Neural cell (in vitro differentiated cells): ENCODE data around the gene JADE2. TPM values are rescaled to one million over a fixed set of nuclear protein-coding genes. Genes with fewer than 3 reads are reported as not detected.

Experiments used
- H2AFZ ChIP-seq: fragments of 200-600, 300-800 bp; sonication (generic), shearing (Covaris generic); 2 replicates; pipeline ENCODE4 v1.6.0; 2014; ENCODE audit warnings: low read depth, mild to moderate bottlenecking, antibody characterized with exemption, low read length, moderate library complexity
- H3F3A ChIP-seq: fragments of 200-600 bp; shearing (Covaris generic); 2 replicates; pipeline ENCODE4 v1.6.1; 2016; ENCODE audit warnings: mild to moderate bottlenecking, moderate library complexity, mixed read lengths, antibody characterized with exemption, low read length; ENCODE audit not compliant: insufficient read depth, poor library complexity, severe bottlenecking
- H3K27ac ChIP-seq: fragments of 200-600, 300-800 bp; sonication (generic), shearing (Covaris generic); 2 replicates; pipeline ENCODE4 v1.5.1; 2014; ENCODE audit warnings: mild to moderate bottlenecking, low read length, moderate library complexity
- H3K27me3 ChIP-seq: fragments of 300-800, 200-600 bp; sonication (generic), shearing (Covaris generic); 2 replicates; pipeline ENCODE4 v1.6.0; 2014; ENCODE audit warnings: mild to moderate bottlenecking, low read depth, low read length, moderate library complexity; ENCODE audit not compliant: insufficient read depth
- H3K36me3 ChIP-seq: fragments of 300-800, 200-600 bp; sonication (generic), shearing (Covaris generic); 2 replicates; pipeline ENCODE4 v1.5.1; 2014; ENCODE audit warnings: mild to moderate bottlenecking, antibody characterized with exemption, low read length, moderate library complexity; ENCODE audit not compliant: insufficient read depth
- H3K4me2 ChIP-seq: fragments of 300-800, 200-600 bp; sonication (generic), shearing (Covaris generic); 2 replicates; pipeline ENCODE4 v1.6.0; 2014; ENCODE audit warnings: mild to moderate bottlenecking, low read length
- H3K4me3 ChIP-seq: fragments of 300-800, 200-600 bp; sonication (generic), shearing (Covaris generic); 2 replicates; pipeline ENCODE4 v1.5.1; 2014; ENCODE audit warnings: mild to moderate bottlenecking, low read length, moderate library complexity
- H3K79me2 ChIP-seq: fragments of 200-600 bp; shearing (Covaris generic); replicated peaks from 2 replicates; pipeline ENCODE4 v1.6.0; 2014; ENCODE audit warnings: mild to moderate bottlenecking, low read length, moderate library complexity; ENCODE audit not compliant: insufficient read depth
- H3K9ac ChIP-seq: fragments of 300-800, 200-600 bp; sonication (generic), shearing (Covaris generic); 2 replicates; pipeline ENCODE4 v1.6.1; 2016; ENCODE audit warnings: mild to moderate bottlenecking, low read length, mixed read lengths
- H3K9me2 ChIP-seq: fragments of 200-600 bp; shearing (Covaris generic); 2 replicates; pipeline ENCODE4 v1.6.1; 2016; ENCODE audit warnings: mild to moderate bottlenecking, low read length, mixed read lengths; ENCODE audit not compliant: insufficient read depth
- H3K9me3 ChIP-seq: fragments of 200-600, 300-800 bp; sonication (generic), shearing (Covaris generic); 2 replicates; pipeline ENCODE4 v1.6.1; 2016; ENCODE audit warnings: mild to moderate bottlenecking, mixed run types, low read length, moderate library complexity, mixed read lengths
- H4K20me1 ChIP-seq: fragments of 200-600 bp; shearing (Covaris generic); 2 replicates; pipeline ENCODE4 v1.6.1; 2016; ENCODE audit warnings: mild to moderate bottlenecking, mixed run types; ENCODE audit not compliant: insufficient read depth
- CTCF ChIP-seq: fragments of 450-650 bp; IDR thresholded peaks from 2 replicates; pipeline ENCODE4 v1.5.1; 2014; ENCODE audit warnings: antibody characterized with exemption, mild to moderate bottlenecking, moderate library complexity; ENCODE audit not compliant: poor library complexity, severe bottlenecking
- EP300 ChIP-seq: fragments of 450-650 bp; conservative IDR thresholded peaks from 2 replicates; pipeline ENCODE4 v1.6.1; 2014; ENCODE audit warnings: antibody characterized with exemption, mild to moderate bottlenecking, moderate library complexity; ENCODE audit not compliant: poor library complexity, severe bottlenecking
- EZH2 ChIP-seq: fragments of 200-600, 300-800 bp; shearing (Covaris generic), sonication (generic); IDR thresholded peaks from 2 replicates; pipeline ENCODE4 v1.6.1; 2014; ENCODE audit warnings: antibody characterized with exemption, low read length, borderline replicate concordance, mild to moderate bottlenecking; ENCODE audit not compliant: insufficient read depth, poor library complexity, severe bottlenecking
- MXI1 ChIP-seq: fragments of 450-650 bp; conservative IDR thresholded peaks from 2 replicates; pipeline ENCODE4 v1.6.1; 2014; ENCODE audit warnings: antibody characterized with exemption, mild to moderate bottlenecking; ENCODE audit not compliant: poor library complexity, severe bottlenecking
- RAD21 ChIP-seq: fragments of 450-650 bp; conservative IDR thresholded peaks from 2 replicates; pipeline ENCODE4 v1.6.1; 2014; ENCODE audit warnings: antibody characterized with exemption, mild to moderate bottlenecking, moderate library complexity
- REST ChIP-seq: IDR thresholded peaks from 2 replicates; pipeline ENCODE4 v1.6.1; 2012; ENCODE audit warnings: borderline replicate concordance
- SMC3 ChIP-seq: fragments of 450-650 bp; conservative IDR thresholded peaks from 2 replicates; pipeline ENCODE4 v1.6.1; 2014; ENCODE audit warnings: antibody characterized with exemption, mild to moderate bottlenecking, moderate library complexity; ENCODE audit not compliant: poor library complexity
- polyA plus RNA-seq: library from polyadenylated mRNA; depleted of rRNA; stranded (reverse); fragments of >200 nt; gene quantifications from 2 replicates; pipeline ENCODE4 v1.2.3, GENCODE V29; 2014

The JADE2 gene
- polyA plus RNA-seq, 1 donor from 2014 or later = 1.9 TPM

DNA sequence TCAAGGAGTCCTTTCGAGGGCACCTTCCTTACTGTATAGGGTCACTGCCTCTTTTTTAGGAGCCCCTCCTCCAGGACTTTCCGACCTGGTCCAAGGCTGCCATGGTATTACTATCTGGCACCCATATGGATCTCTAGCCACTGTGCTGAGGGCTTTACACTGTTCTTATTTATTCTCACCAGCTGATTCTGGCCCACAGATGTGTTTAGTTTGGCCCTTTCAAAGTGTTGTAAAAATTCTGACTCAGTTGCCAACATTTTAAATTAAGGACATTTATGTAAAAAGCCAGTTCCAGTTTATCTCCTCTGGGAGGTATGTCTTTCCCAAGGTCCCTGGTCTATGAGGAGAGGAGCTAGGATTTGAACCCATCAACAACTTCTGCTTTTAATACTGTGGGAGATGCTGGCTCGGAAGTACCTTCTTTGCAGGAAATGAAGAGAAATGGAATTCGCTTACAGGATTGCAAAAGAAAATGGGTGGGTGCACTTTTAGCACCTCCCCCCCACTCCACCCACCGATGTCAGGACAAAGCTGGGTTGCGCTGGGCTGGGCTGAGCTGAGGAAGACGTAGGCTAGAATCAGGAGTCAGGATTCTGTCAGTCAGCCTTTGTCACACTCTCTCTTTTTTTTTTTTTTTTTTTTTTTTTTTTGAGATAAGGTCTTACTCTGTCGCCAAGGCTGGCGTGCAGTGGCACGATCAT is 7.8 kb downstream of the JADE2 start:
- Histone ChIP-seq H3K36me3 (no peaks in the 10 kb centered on the region), H3K27ac (no peak overlapping the region), H3K9ac (no peak overlapping the region), H2AFZ (no peak overlapping the region), H3K9me3 (no peaks in the 10 kb centered on the region), H3F3A (no peaks in the 10 kb centered on the region), H3K4me3 (no peak overlapping the region), H3K4me2 (no peak overlapping the region), H3K27me3 (no peaks in the 10 kb centered on the region), H3K79me2 (no peaks in the 10 kb centered on the region), H4K20me1 (no peaks in the 10 kb centered on the region), H3K9me2 (no peaks in the 10 kb centered on the region)
- TF ChIP-seq MXI1 (no peak), EP300 (no peak)

DNA sequence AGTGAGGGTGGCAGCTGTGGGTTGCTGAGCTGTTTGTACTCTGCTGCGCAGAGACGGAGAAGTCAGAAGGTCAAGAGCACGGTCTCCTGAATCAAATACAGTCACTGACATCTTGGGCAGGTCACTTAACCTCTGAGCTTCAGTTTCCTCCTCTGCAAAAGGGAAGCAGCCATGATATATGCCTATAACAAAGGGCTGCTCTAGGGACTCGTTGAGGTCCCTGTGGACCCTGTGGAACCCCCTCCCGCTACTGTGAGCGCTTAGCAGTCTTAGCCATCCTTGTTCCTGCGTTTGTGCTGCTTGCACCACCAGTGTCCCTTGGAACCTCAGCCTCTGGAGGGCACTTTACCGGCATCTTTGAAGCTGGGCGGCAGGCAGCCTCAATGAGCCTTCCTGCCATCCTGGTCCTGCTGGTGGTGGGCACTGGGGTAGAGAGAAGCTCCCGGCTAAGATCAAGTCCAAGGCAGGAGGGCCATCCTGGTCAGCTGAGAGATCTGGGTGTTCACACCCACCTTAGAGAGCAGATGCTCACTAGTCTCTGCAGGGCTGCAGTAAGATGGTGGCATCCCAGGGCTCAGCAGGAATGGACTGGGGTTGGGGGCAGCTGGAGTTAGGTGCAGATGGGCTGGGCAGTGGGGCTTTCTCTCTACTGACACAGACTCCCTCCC is 8.7 kb downstream of the JADE2 start:
- Histone ChIP-seq H3K79me2 (no peaks in the 10 kb centered on the region), H3K27me3 (no peaks in the 10 kb centered on the region), H3K4me3 (no peak overlapping the region), H3K9ac (no peak overlapping the region), H3K27ac (no peak overlapping the region), H3K9me2 (no peaks in the 10 kb centered on the region), H3K9me3 (no peaks in the 10 kb centered on the region), H3K4me2 (no peak overlapping the region), H3F3A (no peaks in the 10 kb centered on the region), H2AFZ (no peak overlapping the region), H4K20me1 (no peaks in the 10 kb centered on the region), H3K36me3 (no peaks in the 10 kb centered on the region)
- TF ChIP-seq RAD21 = no peak
- TF ChIP-seq EZH2 = no peak
- no peak for TF ChIP-seq SMC3
- no peak for TF ChIP-seq REST
- no peak for TF ChIP-seq MXI1
- TF ChIP-seq CTCF = no peak
